ENCODE results near the gene ARPC3. TPM values are rescaled to one million over a fixed set of nuclear protein-coding genes. Genes with fewer than 3 reads are reported as not detected.

Gene ARPC3
- total and polyA plus RNA-seq, 9 of the 15 experiments (the other 6 are each of a cell fraction or from before 2014, with no cell fraction given) = 74.2 to 575 (median 345) TPM

DNA sequence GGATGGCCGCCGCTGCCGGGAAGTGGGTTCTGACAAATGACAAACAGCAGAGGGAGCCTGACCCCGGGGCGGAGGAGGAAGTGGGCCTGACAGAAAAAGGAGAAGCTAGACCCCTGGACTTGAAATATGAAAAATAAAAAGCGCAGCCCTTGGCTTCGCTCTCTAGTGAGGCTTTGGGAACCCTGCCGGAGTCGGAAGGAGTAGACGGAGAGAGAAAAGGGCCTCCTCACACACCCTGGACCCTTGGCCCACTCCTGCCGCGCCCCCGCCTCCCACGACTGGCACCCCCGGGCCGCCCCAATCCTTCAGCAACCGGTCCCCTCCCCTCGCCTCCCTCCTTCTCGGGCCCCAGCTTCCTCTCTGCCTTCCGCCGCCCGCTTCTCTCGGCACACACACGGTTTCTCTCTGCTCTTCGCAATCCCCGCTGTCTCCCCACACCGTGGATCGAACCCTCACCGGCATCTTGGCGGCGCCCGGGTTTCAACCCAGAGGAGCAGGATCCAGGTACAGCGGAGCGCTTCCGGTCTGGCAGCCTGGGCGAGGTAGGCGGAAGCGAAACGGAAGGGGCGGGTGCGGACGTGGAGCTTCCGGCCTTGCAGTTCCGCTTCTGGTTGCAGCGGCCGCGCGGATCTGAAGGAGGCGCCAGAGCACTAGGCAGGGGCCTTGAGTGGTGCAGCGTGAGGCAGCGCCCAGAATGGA, at the start of gene ARPC3 (continued):
- TF ChIP-seq ZNF384 (IDR thresholded peaks at IDR 0.05; ENCODE audit: low read depth, low read length) (peak; percentile 59), ZBTB1 (CRISPR knock-in tag; IDR thresholded peaks at IDR 0.05; ENCODE audit: borderline replicate concordance, low read depth) (no peak), TAL1 (IDR thresholded peaks at IDR 0.05) (no peak), SIX5 (IDR thresholded peaks at IDR 0.05; ENCODE audit: borderline replicate concordance in 1 of 2, insufficient read depth in 1 of 2, low read depth in 1 of 2, low read length in 2 of 2) (no peak), ELF2 (CRISPR knock-in tag; IDR thresholded peaks at IDR 0.05) (peak; percentile 96), ZNF41 (CRISPR knock-in tag; conservative IDR thresholded peaks at IDR 0.05) (no peak), MECOM (CRISPR knock-in tag; IDR thresholded peaks at IDR 0.05) (no peak), GATA2 (CRISPR knock-in tag; IDR thresholded peaks at IDR 0.05) (no peak), EP300 (IDR thresholded peaks at IDR 0.05; ENCODE audit: low read length) (0 out of 2 replicates have a peak, but pooled peaks have one; percentile 20), RBM15 (IDR thresholded peaks at IDR 0.05; ENCODE audit: insufficient read depth, low read length) (no peak), ZNF696 (CRISPR knock-in tag; conservative IDR thresholded peaks at IDR 0.05) (no peak), ZNF324 (CRISPR knock-in tag; IDR thresholded peaks at IDR 0.05) (no peak), CSDE1 (IDR thresholded peaks at IDR 0.05) (no peak), ZNF77 (CRISPR knock-in tag; IDR thresholded peaks at IDR 0.05) (no peak), ID3 (CRISPR knock-in tag; IDR thresholded peaks at IDR 0.05) (no peak), ID3 (tag; IDR thresholded peaks at IDR 0.05) (no peak), RAD21 (CRISPR knock-in tag; conservative IDR thresholded peaks at IDR 0.05 in 1 of 2, IDR thresholded peaks at IDR 0.05 in 1 of 2) (peak; percentile 94 to 96), ZNF316 (IDR thresholded peaks at IDR 0.05) (no peak; the same call in 1 of the 2 replicates)
- TF ChIP-seq, protein P1, sequence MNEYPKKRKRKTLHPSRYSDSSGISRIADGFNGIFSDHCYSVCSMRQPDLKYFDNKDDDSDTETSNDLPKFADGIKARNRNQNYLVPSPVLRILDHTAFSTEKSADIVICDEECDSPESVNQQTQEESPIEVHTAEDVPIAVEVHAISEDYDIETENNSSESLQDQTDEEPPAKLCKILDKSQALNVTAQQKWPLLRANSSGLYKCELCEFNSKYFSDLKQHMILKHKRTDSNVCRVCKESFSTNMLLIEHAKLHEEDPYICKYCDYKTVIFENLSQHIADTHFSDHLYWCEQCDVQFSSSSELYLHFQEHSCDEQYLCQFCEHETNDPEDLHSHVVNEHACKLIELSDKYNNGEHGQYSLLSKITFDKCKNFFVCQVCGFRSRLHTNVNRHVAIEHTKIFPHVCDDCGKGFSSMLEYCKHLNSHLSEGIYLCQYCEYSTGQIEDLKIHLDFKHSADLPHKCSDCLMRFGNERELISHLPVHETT (CRISPR knock-in tag; conservative IDR thresholded peaks at IDR 0.05 in 1 of 2, IDR thresholded peaks at IDR 0.05 in 1 of 2) = no peak; a peak in 1 of 4 replicates
- TF ChIP-seq, protein P2, sequence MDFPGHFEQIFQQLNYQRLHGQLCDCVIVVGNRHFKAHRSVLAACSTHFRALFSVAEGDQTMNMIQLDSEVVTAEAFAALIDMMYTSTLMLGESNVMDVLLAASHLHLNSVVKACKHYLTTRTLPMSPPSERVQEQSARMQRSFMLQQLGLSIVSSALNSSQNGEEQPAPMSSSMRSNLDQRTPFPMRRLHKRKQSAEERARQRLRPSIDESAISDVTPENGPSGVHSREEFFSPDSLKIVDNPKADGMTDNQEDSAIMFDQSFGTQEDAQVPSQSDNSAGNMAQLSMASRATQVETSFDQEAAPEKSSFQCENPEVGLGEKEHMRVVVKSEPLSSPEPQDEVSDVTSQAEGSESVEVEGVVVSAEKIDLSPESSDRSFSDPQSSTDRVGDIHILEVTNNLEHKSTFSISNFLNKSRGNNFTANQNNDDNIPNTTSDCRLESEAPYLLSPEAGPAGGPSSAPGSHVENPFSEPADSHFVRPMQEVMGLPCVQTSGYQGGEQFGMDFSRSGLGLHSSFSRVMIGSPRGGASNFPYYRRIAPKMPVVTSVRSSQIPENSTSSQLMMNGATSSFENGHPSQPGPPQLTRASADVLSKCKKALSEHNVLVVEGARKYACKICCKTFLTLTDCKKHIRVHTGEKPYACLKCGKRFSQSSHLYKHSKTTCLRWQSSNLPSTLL (IDR thresholded peaks at IDR 0.05) = no peak
